ENCODE data around the gene CCT5.

CCT5 gene

DNA sequence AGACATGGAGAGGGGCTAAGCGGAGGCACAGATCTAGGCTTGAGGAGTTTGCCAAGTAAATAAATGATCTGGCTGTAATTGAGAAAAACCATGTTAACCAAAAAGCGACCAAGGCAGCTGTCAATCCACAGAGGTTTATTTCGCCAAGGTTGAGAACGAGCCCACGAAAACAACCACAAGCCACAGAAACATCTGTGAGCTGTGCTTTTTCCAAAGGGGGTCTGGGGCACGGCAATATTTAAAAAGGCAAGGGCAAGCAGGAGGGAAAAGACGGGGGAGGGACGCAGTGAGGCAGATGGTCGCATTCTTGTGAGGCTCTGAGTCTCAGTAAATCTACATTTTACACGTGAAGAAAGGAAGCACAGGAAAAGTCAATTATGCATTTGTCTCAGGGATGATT is 25.4 kb downstream of the CCT5 start:
- TF ChIP-seq, protein P1, sequence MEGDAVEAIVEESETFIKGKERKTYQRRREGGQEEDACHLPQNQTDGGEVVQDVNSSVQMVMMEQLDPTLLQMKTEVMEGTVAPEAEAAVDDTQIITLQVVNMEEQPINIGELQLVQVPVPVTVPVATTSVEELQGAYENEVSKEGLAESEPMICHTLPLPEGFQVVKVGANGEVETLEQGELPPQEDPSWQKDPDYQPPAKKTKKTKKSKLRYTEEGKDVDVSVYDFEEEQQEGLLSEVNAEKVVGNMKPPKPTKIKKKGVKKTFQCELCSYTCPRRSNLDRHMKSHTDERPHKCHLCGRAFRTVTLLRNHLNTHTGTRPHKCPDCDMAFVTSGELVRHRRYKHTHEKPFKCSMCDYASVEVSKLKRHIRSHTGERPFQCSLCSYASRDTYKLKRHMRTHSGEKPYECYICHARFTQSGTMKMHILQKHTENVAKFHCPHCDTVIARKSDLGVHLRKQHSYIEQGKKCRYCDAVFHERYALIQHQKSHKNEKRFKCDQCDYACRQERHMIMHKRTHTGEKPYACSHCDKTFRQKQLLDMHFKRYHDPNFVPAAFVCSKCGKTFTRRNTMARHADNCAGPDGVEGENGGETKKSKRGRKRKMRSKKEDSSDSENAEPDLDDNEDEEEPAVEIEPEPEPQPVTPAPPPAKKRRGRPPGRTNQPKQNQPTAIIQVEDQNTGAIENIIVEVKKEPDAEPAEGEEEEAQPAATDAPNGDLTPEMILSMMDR (IDR thresholded peaks at IDR 0.05; ENCODE audit: low read depth, low read length, missing control alignments): no peak
- no peak for DNase-seq (ENCODE audit: extremely low read depth, low read depth)
- no peak overlapping the region for H3K4me3 ChIP-seq (replicated peaks; ENCODE audit: low read depth, low read length)

DNA sequence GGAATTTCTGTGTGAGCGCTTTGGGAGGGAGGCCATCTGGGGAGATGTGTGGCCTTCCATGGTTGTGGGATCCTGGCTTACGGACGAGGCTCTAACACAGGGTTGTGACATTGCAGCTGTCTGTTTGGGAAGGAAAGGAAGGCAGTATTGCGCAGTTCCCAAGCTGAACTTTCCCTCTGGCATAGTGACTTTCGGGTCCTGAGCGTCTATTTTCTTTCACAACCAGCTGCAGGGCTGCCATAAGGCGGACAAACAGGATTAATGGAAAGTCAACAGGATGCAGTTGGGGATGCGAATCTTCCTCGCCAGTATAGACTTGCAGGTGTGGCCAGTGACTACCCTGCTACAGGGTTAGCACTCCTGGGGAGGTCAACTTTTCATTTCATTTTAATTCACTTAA is 25.9 kb downstream of the CCT5 start:
- TF ChIP-seq, protein P1 (IDR thresholded peaks at IDR 0.05; ENCODE audit: low read depth, low read length, missing control alignments): no peak
- DNase-seq (ENCODE audit: extremely low read depth, low read depth): no peak
- no peak overlapping the region for H3K4me3 ChIP-seq (replicated peaks; ENCODE audit: low read depth, low read length)

DNA sequence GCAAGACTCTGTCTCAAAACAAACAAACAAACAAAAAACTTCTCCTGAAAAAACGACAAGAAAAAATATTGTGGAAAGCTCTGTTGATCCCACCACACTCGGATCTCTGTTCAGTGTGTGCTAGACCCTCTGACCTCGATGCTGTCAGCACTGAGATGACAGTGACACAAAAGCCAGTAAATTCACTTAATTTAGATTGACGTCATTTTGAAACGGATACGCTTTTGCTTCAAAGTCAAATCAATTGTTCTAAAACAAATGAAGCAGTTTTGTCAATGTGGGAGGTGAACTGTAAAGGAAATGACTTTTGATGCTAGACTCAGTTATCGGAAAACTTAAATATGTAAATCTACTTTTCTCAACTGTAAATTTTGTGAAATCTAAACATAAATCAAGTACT is 26.6 kb downstream of the CCT5 start:
- H3K4me3 ChIP-seq (replicated peaks; ENCODE audit: low read depth, low read length): no peak overlapping the region
- no peak for DNase-seq (ENCODE audit: extremely low read depth, low read depth)
- TF ChIP-seq, protein P1 (IDR thresholded peaks at IDR 0.05; ENCODE audit: low read depth, low read length, missing control alignments): no peak

DNA sequence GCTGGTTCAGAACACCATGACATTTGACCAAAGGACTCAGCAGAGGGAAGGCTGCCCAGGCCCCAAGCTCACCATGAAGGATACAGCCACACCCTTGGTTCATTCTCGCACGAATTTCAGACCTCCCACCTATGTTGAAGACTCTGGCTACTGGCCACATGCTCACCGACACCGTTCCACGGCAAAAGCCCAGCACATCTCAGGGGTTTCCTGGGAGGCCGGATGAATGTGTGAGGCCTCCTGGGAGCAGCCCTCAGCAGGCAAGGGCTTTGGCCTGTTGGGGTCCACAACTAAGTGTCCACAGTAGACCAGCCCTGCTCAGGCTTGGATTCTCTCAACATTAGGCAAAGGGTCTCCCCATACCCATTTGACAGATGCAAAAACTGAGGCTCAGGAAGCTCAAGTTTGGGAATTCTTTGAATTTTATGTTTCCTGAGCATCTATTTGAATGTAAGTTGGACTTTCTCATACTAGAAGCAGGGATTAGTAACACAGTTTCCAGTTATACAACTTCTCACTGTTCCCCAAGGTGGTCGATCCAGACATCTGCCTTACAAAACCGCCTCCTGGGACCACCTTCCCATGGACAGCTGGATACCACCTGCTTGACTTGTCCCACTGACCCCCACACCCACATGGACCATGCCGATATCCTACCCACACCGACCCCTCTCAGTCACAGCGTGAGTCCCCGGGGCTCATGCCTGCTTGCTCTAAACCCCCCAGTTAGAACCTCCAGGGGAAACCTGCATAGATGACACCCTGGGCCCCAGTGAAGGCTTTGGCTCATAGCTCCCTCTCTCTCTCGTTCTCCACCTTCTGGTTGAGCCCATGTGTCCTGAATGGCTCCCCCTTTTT is 27.9 kb downstream of the CCT5 start:
- TF ChIP-seq, protein P1 (IDR thresholded peaks at IDR 0.05; ENCODE audit: low read depth, low read length, missing control alignments): no peak
- no peak overlapping the region for H3K4me3 ChIP-seq (replicated peaks; ENCODE audit: low read depth, low read length)
- no peak for DNase-seq (ENCODE audit: extremely low read depth, low read depth)

DNA sequence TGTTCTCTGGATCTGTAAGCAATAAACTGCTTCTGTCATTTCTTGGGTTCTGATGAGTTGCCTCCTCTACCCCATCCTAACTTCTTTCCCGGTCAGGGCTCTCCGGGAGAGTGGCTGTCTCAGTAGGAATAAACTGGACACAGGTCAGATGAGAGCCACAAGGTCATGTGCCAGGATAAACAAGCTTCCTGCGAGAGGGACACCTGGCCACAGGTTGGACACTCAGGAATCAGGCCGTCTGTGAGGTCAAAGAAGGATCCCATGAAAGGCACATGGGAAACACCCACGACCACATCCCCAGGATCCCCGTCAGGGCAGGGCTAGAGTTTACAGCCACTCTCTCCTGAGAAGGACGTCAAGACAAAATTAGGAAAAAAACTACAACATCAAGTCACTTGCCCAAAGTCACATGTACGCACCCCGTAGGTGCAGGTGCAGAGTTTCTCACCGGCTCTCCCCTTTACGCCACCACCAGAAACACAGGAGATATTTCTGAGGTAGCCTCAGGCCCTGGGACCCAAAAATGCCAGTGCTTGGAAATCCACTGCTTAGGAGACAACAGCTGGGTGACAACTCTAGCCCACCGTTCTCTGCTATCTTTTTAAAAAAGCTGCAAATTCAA is 28.7 kb downstream of the CCT5 start:
- no peak for DNase-seq (ENCODE audit: extremely low read depth, low read depth)
- H3K4me3 ChIP-seq (replicated peaks; ENCODE audit: low read depth, low read length): no peak overlapping the region
- TF ChIP-seq, protein P1 (IDR thresholded peaks at IDR 0.05; ENCODE audit: low read depth, low read length, missing control alignments): no peak

DNA sequence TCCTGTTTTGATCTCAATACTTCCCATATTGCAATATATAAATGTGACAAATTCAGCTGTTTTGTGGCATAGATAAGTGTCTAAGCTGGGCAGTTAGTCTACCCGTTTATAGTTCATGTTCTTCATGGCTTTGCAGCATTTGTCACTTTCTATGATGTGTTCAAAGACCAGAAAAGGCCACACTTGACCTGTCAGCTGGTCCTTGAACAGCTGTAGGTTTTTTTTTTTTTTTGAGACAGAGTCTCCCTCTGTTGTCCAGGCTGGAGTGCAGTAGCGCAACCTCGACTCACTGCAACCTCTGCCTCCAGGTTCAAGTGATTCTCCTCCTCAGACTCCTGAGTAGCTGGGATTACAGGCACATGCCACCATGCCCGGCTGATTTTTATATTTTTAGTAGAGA is 29.2 kb downstream of the CCT5 start:
- H3K4me3 ChIP-seq (replicated peaks; ENCODE audit: low read depth, low read length): no peak overlapping the region
- DNase-seq (ENCODE audit: extremely low read depth, low read depth): no peak
- TF ChIP-seq, protein P1 (IDR thresholded peaks at IDR 0.05; ENCODE audit: low read depth, low read length, missing control alignments): no peak
